Measurements from ENCODE around the gene ARL13B.

DNA sequence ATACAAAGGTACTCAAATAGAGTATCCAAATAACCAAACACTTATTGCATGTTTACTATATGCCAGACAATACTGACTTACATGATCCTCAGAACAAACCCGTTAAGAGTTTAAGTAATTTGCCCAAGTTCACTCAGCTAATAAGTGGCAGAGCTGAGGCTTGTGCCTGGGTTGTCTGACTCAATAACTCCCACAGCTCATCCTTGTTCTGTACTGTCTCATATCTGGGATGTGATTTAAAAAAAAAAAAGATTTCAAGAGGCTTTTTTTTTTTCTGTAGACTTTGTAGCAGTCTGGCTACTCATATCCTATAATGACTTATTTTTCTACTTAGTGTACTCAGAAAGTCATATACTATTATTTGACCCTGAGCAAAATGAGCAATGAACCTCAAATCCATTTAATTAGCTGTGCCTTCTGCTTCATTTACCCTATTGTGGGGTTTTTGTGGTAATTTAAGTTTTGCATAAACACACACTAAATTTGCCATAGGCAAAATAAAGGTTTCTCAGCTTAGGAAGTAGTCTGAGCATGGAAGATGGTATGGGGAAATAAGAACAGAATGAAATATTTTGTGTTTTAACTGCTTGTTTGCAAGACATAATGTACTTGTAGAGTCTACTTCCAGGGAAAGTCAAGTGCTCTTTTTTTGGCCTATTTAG lies 86.0 kb downstream of the ARL13B start:
- no peak for TF ChIP-seq POLR2A (IDR thresholded peaks at IDR 0.05; ENCODE audit: low read depth, low read length)
- TF ChIP-seq POLR2AphosphoS5 (IDR thresholded peaks at IDR 0.05; ENCODE audit: low read depth, low read length): no peak
- TF ChIP-seq SPI1 (IDR thresholded peaks at IDR 0.05; ENCODE audit: low read depth, low read length): no peak
- TF ChIP-seq TAF1 (IDR thresholded peaks at IDR 0.05; ENCODE audit: low read depth, low read length): no peak
- no peak for TF ChIP-seq PAX5 (IDR thresholded peaks at IDR 0.05; ENCODE audit: insufficient read depth, low read length, severe bottlenecking)
